Measurements from ENCODE around the gene HIF3A.

The HIF3A gene

DNA sequence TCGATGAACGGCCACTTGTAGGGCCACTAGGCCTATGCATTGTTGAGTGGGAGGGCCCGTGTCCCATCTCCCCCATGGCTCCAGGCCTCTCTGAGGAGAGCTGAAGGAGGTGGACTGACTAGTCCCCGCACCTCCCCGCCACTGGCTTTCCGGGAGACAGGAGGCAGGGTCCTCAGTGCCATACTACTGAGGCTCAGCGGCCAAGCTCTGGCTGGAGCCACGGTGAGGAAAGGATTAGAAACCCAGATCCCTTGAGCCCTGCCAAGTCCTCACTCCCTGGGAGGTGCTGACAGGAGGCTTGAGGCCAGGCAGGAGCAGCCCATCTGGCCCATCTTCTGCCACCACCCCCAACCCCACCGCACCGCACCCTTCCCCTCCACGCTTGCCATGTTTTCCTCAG is 87.6 kb downstream of the HIF3A start:
- no peak for DNase-seq (ENCODE audit: low spot score)

DNA sequence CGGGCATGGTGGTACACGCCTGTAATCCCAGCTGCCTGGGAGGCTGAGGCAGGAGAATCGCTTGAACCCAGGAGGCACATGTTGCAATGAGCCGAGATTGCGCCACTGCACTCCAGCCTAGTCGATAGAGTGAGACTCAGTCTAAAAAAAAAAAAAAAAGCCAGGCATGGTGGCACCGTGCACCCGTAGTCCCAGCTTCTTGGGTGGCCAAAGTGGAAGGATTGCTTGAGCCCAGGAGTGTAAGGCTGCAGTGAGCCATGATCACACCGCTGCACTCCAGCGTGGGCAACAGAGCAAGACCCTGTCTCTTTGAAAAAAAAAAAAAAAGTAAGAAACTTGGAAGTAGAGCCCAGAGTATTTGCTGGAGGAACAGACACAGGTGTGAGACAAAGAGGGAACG is 88.8 kb downstream of the HIF3A start:
- DNase-seq (ENCODE audit: low spot score): no peak

GRCh38 chr19:46386151-46386550 is 89.3 kb downstream of the HIF3A start:
- no peak for DNase-seq (ENCODE audit: low spot score)

- DNase-seq (ENCODE audit: low spot score): no peak
These were observed 90.3 kb downstream of the HIF3A start for GRCh38 chr19:46386996-46387712.

GRCh38 chr19:46387713-46388130 is 90.9 kb downstream of the HIF3A start:
- no peak for DNase-seq (ENCODE audit: low spot score)

DNA sequence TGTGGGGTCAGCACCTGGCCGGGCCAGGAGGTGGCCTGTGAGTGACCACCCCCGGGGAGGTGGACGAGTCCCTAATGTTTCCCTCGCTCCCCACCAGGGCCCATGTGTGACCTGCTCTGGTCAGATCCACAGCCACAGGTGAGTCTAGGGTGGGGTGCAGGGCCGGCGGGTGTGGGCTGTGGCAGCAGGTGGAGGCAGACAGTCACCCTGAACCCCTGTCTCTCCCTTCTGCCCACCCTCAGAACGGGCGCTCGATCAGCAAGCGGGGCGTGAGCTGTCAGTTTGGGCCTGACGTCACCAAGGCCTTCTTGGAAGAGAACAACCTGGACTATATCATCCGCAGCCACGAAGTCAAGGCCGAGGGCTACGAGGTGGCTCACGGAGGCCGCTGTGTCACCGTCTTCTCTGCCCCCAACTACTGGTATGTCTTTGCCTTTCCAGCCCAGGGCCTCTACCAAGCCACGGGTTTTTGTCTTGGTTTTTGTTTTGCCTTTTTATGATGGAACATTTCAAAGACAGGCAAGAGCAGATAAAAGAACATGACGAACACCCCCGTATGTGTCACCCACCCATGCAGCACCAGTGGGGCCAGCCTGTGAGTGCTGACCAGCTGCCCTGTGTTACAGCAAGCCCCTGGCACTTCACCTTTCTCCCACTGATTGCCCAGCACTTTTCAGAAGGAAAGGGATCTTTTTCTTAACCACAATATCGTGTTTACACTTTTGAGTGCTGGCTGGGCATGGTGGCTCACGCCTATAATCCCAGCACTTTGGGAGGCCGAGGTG is 91.7 kb downstream of the HIF3A start:
- no peak for DNase-seq (ENCODE audit: low spot score)

DNA sequence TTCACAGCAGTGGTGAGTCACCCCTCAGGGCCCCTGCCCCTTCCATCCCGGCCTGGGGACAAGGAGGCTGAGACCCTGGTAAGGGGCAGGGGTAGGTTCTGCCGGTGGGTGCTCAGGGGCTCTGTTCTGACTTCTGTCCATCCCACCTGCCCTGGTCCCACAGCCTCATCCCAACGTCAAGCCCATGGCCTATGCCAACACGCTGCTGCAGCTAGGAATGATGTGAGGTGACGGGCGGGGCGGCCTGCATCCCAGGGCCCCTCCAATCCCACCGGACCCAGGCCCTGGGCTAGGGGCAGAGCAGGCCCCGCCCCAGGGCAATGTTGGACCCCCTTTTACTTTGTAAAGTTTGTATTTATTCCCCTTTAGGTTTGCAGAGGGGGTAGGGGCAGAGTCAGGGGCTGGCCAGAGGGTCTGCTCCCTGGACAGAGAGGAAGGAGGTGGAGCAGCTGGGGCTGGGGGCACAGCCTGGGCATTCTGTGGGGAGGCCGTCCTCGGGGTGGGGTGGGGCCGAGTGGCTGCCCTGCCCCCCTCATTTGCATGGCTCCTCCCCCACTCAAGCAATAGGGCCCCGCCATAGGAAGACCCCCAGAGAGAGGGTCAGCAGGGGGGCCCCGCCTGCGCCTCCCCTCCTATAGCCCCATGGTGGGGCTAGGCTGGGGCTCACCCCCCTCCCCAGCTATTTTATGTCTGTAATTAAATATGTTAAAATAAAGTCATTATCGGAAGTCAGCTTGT is 93.4 kb downstream of the HIF3A start:
- DNase-seq (ENCODE audit: low spot score): no peak

DNA sequence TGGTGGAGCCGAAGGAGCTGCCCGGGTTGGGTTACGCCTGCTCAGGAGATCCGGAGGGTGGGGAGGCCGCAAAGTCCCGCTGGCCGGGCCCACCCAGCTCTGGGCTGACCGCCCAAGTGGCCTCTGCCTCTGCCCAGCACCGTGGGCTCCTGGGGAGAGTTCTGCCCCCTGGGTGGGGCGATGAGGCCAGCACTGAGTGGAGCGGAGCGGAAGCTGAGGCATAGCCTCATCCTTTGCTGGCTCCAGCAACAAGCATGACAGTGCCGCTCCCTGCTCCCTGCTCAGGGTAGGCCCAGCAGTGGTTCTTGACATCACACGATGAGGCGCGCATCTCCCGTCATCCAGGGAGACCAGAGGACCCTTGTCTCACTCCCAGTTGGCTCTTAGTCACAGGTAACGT is 94.0 kb downstream of the HIF3A start:
- no peak for DNase-seq (ENCODE audit: low spot score)

DNA sequence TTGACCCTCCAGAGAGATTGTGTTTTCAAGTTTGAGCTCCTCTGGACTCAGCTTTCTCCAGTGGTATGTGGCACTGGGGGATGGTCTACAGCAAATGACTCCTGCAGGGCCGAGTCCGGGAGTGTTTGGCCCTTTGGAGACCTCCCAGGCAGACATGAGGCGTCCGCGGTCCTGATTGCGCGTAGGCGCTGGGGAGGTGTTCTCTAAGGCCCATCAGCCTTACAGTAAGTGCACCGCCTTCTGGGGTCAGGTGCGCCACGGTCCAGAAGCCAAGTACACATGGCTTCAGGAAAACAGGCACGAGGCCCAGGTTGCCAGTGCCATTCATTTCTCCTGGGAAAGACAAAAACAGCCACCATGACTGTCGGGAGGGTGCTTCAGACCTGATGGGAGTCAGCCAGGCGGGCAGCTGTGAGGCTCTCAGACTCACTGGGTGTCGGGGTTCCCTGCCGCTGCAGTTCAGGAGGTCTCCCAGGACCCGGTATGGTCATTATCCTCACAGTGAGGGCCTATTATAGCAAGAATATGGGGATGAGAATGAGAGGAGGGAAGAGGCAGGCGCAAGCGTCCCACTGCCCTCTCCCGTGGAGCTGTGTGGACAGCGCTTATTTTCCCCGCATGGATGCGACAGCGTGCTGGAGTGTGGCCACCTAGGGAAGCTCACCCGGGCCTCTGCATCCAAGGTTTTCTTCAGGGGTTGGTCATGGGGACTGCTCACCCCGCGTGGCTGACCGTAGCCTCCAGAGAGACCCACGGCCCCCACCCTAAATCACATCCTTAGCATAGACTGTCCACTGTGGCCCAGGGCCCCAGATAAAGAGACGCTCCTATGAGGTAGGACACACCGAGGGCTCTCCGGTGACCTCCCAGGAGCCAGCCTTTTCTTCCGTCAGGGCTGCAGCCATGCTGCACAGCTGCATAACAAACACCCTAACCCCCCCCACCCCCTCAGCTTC is 94.7 kb downstream of the HIF3A start:
- DNase-seq (ENCODE audit: low spot score): no peak

DNA sequence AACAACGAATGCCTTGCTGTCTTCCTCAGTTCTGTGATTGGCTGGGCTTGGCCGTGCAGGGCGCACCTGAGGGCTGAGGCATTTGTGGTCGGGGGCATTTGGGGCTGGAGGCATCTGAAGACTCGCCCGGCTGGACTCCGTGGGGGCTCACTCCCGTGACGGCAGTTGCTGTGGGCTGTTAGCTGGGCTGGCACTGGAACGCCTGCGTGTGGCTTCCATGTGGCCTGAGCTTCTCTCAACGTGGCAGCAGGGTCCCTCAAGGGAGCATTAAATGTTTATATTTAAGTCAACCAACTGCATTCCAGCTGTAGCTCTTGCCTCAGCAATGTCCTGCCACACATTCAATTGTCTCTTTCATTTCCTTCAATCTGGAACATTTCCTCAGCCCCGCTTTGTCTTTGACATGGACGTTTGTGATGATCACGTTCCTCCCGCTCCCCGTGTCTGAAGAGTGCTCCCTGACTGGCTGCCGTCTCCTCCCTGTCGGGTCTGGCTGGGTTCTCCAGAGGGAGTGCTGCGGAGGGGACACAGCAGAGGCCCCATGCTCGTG is 95.5 kb downstream of the HIF3A start:
- DNase-seq (ENCODE audit: low spot score): no peak

- no peak for DNase-seq (ENCODE audit: low spot score)
These were observed 96.0 kb downstream of the HIF3A start for GRCh38 chr19:46392837-46393236.

Measured in HuH-7 (cell line).